Endothelial cell of umbilical vein (primary cell): ENCODE data around the gene PRSS33. TPM values are rescaled to one million over a fixed set of nuclear protein-coding genes. Genes with fewer than 3 reads are reported as not detected.
A peak's percentile ranks its signal among the peaks of the same experiment; 100 is the strongest.

Experiments used
- BruUV-seq: library from RNA; stranded (reverse); fragments of 400-500 nt; replicated peaks from 2 replicates; lab custom pipeline; 2021; lab: Mats Ljungman, UMichigan
- CTCF ChIA-PET: fragments of 300-600, 350-600 bp; sonication (Branson Sonifier 250); formaldehyde crosslinking; loops from one replicate; lab custom pipeline; 2021; ENCODE audit warnings: antibody characterized with exemption, inconsistent platforms; lab: Charles Lee
- POLR2A ChIA-PET: fragments of 300-600, 350-600 bp; sonication (Branson Sonifier 250); formaldehyde crosslinking; loops from one replicate; lab custom pipeline; 2021; ENCODE audit warnings: antibody characterized with exemption, inconsistent platforms; lab: Charles Lee
- DNase-seq: peaks from one replicate; pipeline ENCODE4 v3.0.0-alpha.2; 2011; ENCODE audit warnings: low read depth, low spot score
- FAIRE-seq: peaks from 2 replicates; lab custom pipeline; 2011; peaks lifted over from hg19 to GRCh38; lab: Jason Lieb, UNC
- H2AFZ ChIP-seq: 2 replicates; pipeline ENCODE4 v1.6.0; 2012; ENCODE audit warnings: low read depth, low read length, control low read depth, inconsistent platforms
- H3K27ac ChIP-seq: 2 replicates; pipeline ENCODE4 v1.5.1; 2011; ENCODE audit warnings: low read depth, mild to moderate bottlenecking, control low read depth, low read length, moderate library complexity; ENCODE audit not compliant: insufficient read depth
- H3K27me3 ChIP-seq, 2 experiments: 2 replicates each; pipeline versions ENCODE4 v1.6.0 to v1.6.1; 2011; ENCODE audit warnings: low read length in 2 of 2, mixed read lengths in 1 of 2; ENCODE audit not compliant: control insufficient read depth in 2 of 2, insufficient read depth in 2 of 2
- H3K36me3 ChIP-seq, 2 experiments: 2 replicates in 1 of 2; 3 replicates in 1 of 2; pipeline ENCODE4 v1.5.1; 2011; ENCODE audit warnings: low read length in 2 of 2, mild to moderate bottlenecking in 1 of 2, moderate library complexity in 1 of 2; ENCODE audit not compliant: control insufficient read depth in 2 of 2, insufficient read depth in 2 of 2; ENCODE audit errors: extremely low read depth in 1 of 2
- H3K4me1 ChIP-seq: 3 replicates; pipeline ENCODE4 v1.5.1; 2011; ENCODE audit warnings: mild to moderate bottlenecking, low read length; ENCODE audit not compliant: control insufficient read depth, insufficient read depth; ENCODE audit errors: extremely low read depth
- H3K4me2 ChIP-seq: 2 replicates; pipeline ENCODE4 v1.6.1; 2011; ENCODE audit warnings: low read length, control low read depth, mixed read lengths; ENCODE audit not compliant: insufficient read depth
- H3K4me3 ChIP-seq, 3 experiments: fragments of 200-600 bp in 1 of 3; sonication (generic), shearing (Covaris generic) in 1 of 3; replicated peaks in 1 of 3; 2 replicates each; pipeline ENCODE4 v1.5.1; 2011 to 2016; ENCODE audit warnings: control low read depth in 3 of 3, low read length in 3 of 3, mild to moderate bottlenecking in 2 of 3, inconsistent platforms in 1 of 3, low read depth in 1 of 3, moderate library complexity in 1 of 3; ENCODE audit not compliant: insufficient read depth in 1 of 3
- H3K79me2 ChIP-seq: 2 replicates; pipeline ENCODE4 v1.6.0; 2012; ENCODE audit warnings: low read length, inconsistent platforms; ENCODE audit not compliant: control insufficient read depth, insufficient read depth
- H3K9ac ChIP-seq: replicated peaks from 2 replicates; pipeline ENCODE3; 2011; ENCODE audit warnings: low read length, control low read depth; ENCODE audit not compliant: insufficient read depth; ENCODE audit errors: extremely low read depth
- H3K9me1 ChIP-seq: replicated peaks from 3 replicates; pipeline ENCODE4 v1.6.0; 2011; ENCODE audit warnings: mild to moderate bottlenecking, low read length; ENCODE audit not compliant: control insufficient read depth, insufficient read depth; ENCODE audit errors: extremely low read depth
- H3K9me3 ChIP-seq: replicated peaks from 2 replicates; pipeline ENCODE4 v1.5.1; 2012; ENCODE audit warnings: low read length, inconsistent platforms; ENCODE audit not compliant: control insufficient read depth, insufficient read depth
- H4K20me1 ChIP-seq: replicated peaks from 2 replicates; pipeline ENCODE3; 2011; ENCODE audit warnings: mild to moderate bottlenecking, low read length; ENCODE audit not compliant: control insufficient read depth, insufficient read depth; ENCODE audit errors: extremely low read depth
- CTCF ChIP-seq, 2 donors: IDR thresholded peaks; 1 replicate in 1 of 2; 2 replicates in 1 of 2; pipeline ENCODE4 v1.5.1; 2011; ENCODE audit warnings: low read length in 2 of 2, mild to moderate bottlenecking in 2 of 2, moderate library complexity in 2 of 2, control low read depth in 1 of 2, inconsistent platforms in 1 of 2, low read depth in 1 of 2; ENCODE audit not compliant: insufficient read depth in 1 of 2; ENCODE audit errors: extremely low read depth in 1 of 2
- EZH2 ChIP-seq: IDR thresholded peaks from 2 replicates; pipeline ENCODE4 v1.6.1; 2012; ENCODE audit warnings: borderline replicate concordance, low read depth, mild to moderate bottlenecking, moderate library complexity, low read length, inconsistent platforms; ENCODE audit not compliant: severe bottlenecking
- FOS ChIP-seq: IDR thresholded peaks from 2 replicates; pipeline ENCODE4 v1.6.1; 2011; ENCODE audit warnings: mild to moderate bottlenecking, low read length, moderate library complexity, borderline replicate concordance; ENCODE audit not compliant: insufficient read depth
- GATA2 ChIP-seq: IDR thresholded peaks from 2 replicates; pipeline ENCODE4 v1.7.0; 2011; ENCODE audit warnings: low read depth, mild to moderate bottlenecking, moderate library complexity, mixed read lengths, low read length; ENCODE audit not compliant: insufficient read length, insufficient read depth
- JUN ChIP-seq: IDR thresholded peaks from 2 replicates; pipeline ENCODE4 v1.6.1; 2011; ENCODE audit warnings: borderline replicate concordance, low read depth; ENCODE audit not compliant: insufficient read length, insufficient read depth
- MAX ChIP-seq: IDR thresholded peaks from 2 replicates; pipeline ENCODE4 v1.6.1; 2011; ENCODE audit not compliant: insufficient read depth, insufficient read length
- MYC ChIP-seq: IDR thresholded peaks from one replicate; pipeline ENCODE4 v1.6.1; 2011; ENCODE audit warnings: mild to moderate bottlenecking, low read depth, low read length
- POLR2A ChIP-seq: IDR thresholded peaks from 2 replicates; pipeline ENCODE4 v1.6.1; 2012; ENCODE audit warnings: low read depth, mild to moderate bottlenecking, control low read depth, low read length
- POLR2AphosphoS5 ChIP-seq: IDR thresholded peaks from 2 replicates; pipeline ENCODE4 v1.6.1; 2012; ENCODE audit warnings: low read depth, mild to moderate bottlenecking, control low read depth, low read length, moderate library complexity; ENCODE audit not compliant: insufficient read depth
- dilution Hi-C: fragments of 300-500 bp; cut with MboI; formaldehyde crosslinking; loops from one replicate; pipeline ENCODE4 v1.15.0; 2019; ENCODE audit warnings: low sequenced_read_pairs; ENCODE audit not compliant: extremely low pct_ligation_motif_present
- intact Hi-C: fragments of 100-400 bp; cut with micrococcal nuclease; formaldehyde crosslinking; loops from one replicate; pipeline ENCODE4 v1.10.0; 2022
- polyA plus RNA-seq, 4 experiments: library from polyadenylated mRNA; depleted of rRNA in 3 of 4; stranded (reverse) in 3 of 4; unstranded in 1 of 4; fragments of >200 nt; gene quantifications; 2 replicates each; pipeline versions ENCODE4 v1.2.1 to v1.2.3, GENCODE V29; 2011 to 2012; ENCODE audit warnings: missing spikeins in 1 of 4
- total RNA-seq: library from RNA; stranded (reverse); gene quantifications from 2 replicates; pipeline ENCODE4 v1.2.3, GENCODE V29; 2021

PRSS33 gene
- total and polyA plus RNA-seq, 2 donors (not counting 3 experiments of a cell fraction or from before 2014, with no cell fraction given), result not detected

- no peak for TF ChIP-seq POLR2AphosphoS5
- TF ChIP-seq EZH2, result no peak
- no peak for TF ChIP-seq POLR2A
- no peak for TF ChIP-seq FOS
- TF ChIP-seq MAX, result no peak
- TF ChIP-seq CTCF (IDR thresholded peaks at IDR 0.05; ENCODE audit: extremely low read depth in 1 of 2, insufficient read depth in 1 of 2, low read depth in 1 of 2, low read length in 2 of 2), result no peak
- no peak for TF ChIP-seq GATA2
- no peak for TF ChIP-seq MYC
- TF ChIP-seq JUN, result no peak
- H3K4me1 ChIP-seq, result no peaks in the 10 kb centered on the region
- H2AFZ ChIP-seq, result peak overlapping the region; percentile 53
- no peaks in the 10 kb centered on the region for H3K79me2 ChIP-seq
- DNase-seq (no peak), FAIRE-seq (no peak)
- H3K9me3 ChIP-seq, result no peaks in the 10 kb centered on the region
- no peaks in the 10 kb centered on the region for H3K9me1 ChIP-seq
- ChIA-PET CTCF (interaction anchor here (1.0 to 1.8 kb wide), 2 partner anchors 54 to 143 kb away, joined by 4 to 5 read pairs; no protein-coding TSS in a partner anchor), POLR2A (no interaction called here)
- no peaks in the 10 kb centered on the region for H4K20me1 ChIP-seq
- no peak overlapping the region for H3K9ac ChIP-seq
- dilution Hi-C loops (no loop called here), intact Hi-C loops (no loop called here)
- no peak overlapping the region for H3K4me2 ChIP-seq
- no peaks in the 10 kb centered on the region for H3K36me3 ChIP-seq
- no peak overlapping the region for H3K4me3 ChIP-seq
- H3K27me3 ChIP-seq, result peaks cover 10 to 18% of the 10 kb centered on the region in 2 experiments
- no TSS peak for BruUV-seq
- no peak overlapping the region for H3K27ac ChIP-seq
Observed at GRCh38 chr16:2784358-2785100, 2.8 kb downstream of the PRSS33 start.
